Ovary (tissue), 3 donors: ENCODE data around the gene CLEC18A.
"Not testable (repeated sequence)": the region's sequence is repeated elsewhere in the genome, so short reads cannot be mapped to it uniquely, and the experiment has no call there.

Experiments
- EP300 ChIP-seq: sonication (generic); formaldehyde crosslinking; IDR thresholded peaks from one replicate; pipeline ENCODE4 v1.6.1; 2017; ENCODE audit warnings: antibody characterized with exemption
- POLR2A ChIP-seq: fragments of 450-650 bp; IDR thresholded peaks from one replicate; pipeline ENCODE4 v1.6.1; 2017; ENCODE audit warnings: antibody characterized with exemption, mild to moderate bottlenecking, moderate library complexity
- TF ChIP-seq, protein P1 (sequence below), 3 donors: fragments of 450-650 bp in 2 of 3; fragments of 200-600 bp in 1 of 3; IDR thresholded peaks; one replicate each; pipeline versions ENCODE4 v1.5.1 to v1.8.0; 2016 to 2022; ENCODE audit warnings: antibody characterized with exemption in 3 of 3, mild to moderate bottlenecking in 1 of 3
- donor health status: DM: no; HTN: no; CAD: no.

DNA sequence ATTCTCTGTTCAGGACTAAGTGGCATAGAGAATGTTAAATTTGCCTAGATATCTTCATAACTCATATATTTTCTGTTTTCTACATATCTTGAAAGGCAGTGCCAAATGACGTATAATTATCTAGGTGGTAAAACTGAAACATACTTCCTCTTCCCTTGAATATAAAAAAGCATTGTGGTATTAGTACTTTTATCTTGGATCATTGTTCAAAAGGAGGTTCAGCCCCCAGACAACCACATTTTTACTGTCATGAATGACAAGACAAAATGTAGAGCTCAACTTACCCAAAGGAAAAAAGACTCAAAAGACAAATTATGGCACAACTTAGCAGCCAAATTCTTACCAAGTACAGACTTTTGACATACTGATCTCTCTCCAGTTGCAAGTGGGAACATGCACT lies 34.1 kb downstream of the CLEC18A start:
- TF ChIP-seq, protein P1, sequence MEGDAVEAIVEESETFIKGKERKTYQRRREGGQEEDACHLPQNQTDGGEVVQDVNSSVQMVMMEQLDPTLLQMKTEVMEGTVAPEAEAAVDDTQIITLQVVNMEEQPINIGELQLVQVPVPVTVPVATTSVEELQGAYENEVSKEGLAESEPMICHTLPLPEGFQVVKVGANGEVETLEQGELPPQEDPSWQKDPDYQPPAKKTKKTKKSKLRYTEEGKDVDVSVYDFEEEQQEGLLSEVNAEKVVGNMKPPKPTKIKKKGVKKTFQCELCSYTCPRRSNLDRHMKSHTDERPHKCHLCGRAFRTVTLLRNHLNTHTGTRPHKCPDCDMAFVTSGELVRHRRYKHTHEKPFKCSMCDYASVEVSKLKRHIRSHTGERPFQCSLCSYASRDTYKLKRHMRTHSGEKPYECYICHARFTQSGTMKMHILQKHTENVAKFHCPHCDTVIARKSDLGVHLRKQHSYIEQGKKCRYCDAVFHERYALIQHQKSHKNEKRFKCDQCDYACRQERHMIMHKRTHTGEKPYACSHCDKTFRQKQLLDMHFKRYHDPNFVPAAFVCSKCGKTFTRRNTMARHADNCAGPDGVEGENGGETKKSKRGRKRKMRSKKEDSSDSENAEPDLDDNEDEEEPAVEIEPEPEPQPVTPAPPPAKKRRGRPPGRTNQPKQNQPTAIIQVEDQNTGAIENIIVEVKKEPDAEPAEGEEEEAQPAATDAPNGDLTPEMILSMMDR (IDR thresholded peaks at IDR 0.05), result not testable (repeated sequence)
- not testable (repeated sequence) for TF ChIP-seq EP300, POLR2A
